ENCODE data around the gene HECA. TPM values are rescaled to one million over a fixed set of nuclear protein-coding genes. Genes with fewer than 3 reads are reported as not detected.

The HECA gene
- total RNA-seq, 1 experiment from 2014 or later: 11.6 TPM

DNA sequence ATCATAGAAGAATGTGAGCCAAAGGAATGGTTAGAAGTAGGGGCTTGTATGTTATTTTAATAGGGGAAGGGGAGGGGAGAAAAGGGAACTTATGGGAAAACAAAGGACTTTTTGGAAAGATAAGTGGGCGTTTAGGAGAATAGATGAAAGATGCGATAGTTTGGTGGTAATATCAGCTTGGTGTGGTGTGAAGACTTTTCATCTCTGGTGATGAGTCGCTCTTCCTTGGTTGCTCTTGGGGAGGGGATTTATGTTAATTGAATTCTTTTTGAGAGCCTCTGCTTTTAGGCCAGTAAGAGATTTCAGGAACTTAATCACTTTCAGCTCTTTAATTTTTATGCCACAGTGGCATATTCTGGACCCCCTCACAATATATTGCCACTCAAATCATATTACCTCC lies 10.8 kb downstream of the HECA start:
- no TSS peak for BruUV-seq (replicated peaks)
- 0 out of 2 replicates have a peak, but pooled peaks cover 3% of the 10 kb centered on the region for H3K9me3 ChIP-seq (ENCODE audit: insufficient read depth, low read depth)
- CTCF ChIA-PET: no interaction called here
- H3K4me2 ChIP-seq: no peak overlapping the region
- no peak for DNase-seq
- no peaks in the 10 kb centered on the region for H3K27me3 ChIP-seq (ENCODE audit: insufficient read depth, low read depth)
- TF ChIP-seq CTCF (conservative IDR thresholded peaks at IDR 0.05) (no peak), EZH2 (IDR thresholded peaks at IDR 0.05; ENCODE audit: low read depth) (no peak)
- H3K27ac ChIP-seq: no peak overlapping the region
- H4K20me1 ChIP-seq (ENCODE audit: insufficient read depth): 0 out of 2 replicates have a peak, but pooled peaks cover 6% of the 10 kb centered on the region
- H3K4me1 ChIP-seq (replicated peaks; ENCODE audit: insufficient read depth): no peaks in the 10 kb centered on the region
- intact Hi-C loops (cut with micrococcal nuclease; ENCODE audit: unreplicated experiment): no loop called here
- no peaks in the 10 kb centered on the region for H3K79me2 ChIP-seq (ENCODE audit: low read depth)
- no peaks in the 10 kb centered on the region for H3K36me3 ChIP-seq (ENCODE audit: low read depth)
- no peaks in the 10 kb centered on the region for H3F3A ChIP-seq (ENCODE audit: insufficient read depth, low read depth)
- H3K4me3 ChIP-seq: no peak overlapping the region
- POLR2A ChIA-PET (ENCODE audit: unreplicated experiment): no interaction called here
- no peaks in the 10 kb centered on the region for H3K9me2 ChIP-seq (ENCODE audit: insufficient read depth)
- H2AFZ ChIP-seq: no peak overlapping the region

GRCh38 chr6:139146317-139146726 lies 11.4 kb downstream of the HECA start:
- intact Hi-C loops (cut with micrococcal nuclease; ENCODE audit: unreplicated experiment): no loop called here
- H2AFZ ChIP-seq: no peak overlapping the region
- DNase-seq: no peak
- H3K9me2 ChIP-seq (ENCODE audit: insufficient read depth): no peaks in the 10 kb centered on the region
- no peak overlapping the region for H3K4me3 ChIP-seq
- no peak overlapping the region for H3K27ac ChIP-seq
- ChIA-PET CTCF (no interaction called here), POLR2A (ENCODE audit: unreplicated experiment) (no interaction called here)
- no peak overlapping the region for H3K4me2 ChIP-seq
- TF ChIP-seq CTCF (conservative IDR thresholded peaks at IDR 0.05) (no peak), EZH2 (IDR thresholded peaks at IDR 0.05; ENCODE audit: low read depth) (no peak)
- H3K4me1 ChIP-seq (replicated peaks; ENCODE audit: insufficient read depth): no peaks in the 10 kb centered on the region
- H3F3A ChIP-seq (ENCODE audit: insufficient read depth, low read depth): no peaks in the 10 kb centered on the region
- H3K36me3 ChIP-seq (ENCODE audit: low read depth): no peaks in the 10 kb centered on the region
- 0 out of 2 replicates have a peak, but pooled peaks cover 6% of the 10 kb centered on the region for H4K20me1 ChIP-seq (ENCODE audit: insufficient read depth)
- no TSS peak for BruUV-seq (replicated peaks)
- no peaks in the 10 kb centered on the region for H3K27me3 ChIP-seq (ENCODE audit: insufficient read depth, low read depth)
- 0 out of 2 replicates have a peak, but pooled peaks cover under 1% of the 10 kb centered on the region for H3K9me3 ChIP-seq (ENCODE audit: insufficient read depth, low read depth)
- no peaks in the 10 kb centered on the region for H3K79me2 ChIP-seq (ENCODE audit: low read depth)

DNA sequence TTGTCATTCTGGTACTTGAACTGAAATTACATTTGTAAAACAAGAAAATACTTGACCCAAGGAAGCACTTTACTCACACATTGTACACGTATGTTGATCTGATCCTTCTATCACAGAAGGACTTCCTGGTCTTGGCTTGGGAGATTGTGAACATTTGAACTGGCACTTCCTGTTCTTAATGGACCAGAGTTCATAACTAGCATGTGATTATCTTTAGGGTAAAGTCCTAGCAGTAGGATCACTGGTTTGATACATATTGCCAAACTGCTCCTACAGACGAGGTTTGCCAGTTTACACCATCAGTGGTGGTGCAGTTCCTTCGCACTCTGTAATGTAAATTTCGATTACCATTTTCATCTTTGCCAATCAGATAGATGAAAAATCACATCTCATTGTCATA lies 12.7 kb downstream of the HECA start:
- intact Hi-C loops (cut with micrococcal nuclease; ENCODE audit: unreplicated experiment): no loop called here
- POLR2A ChIA-PET (ENCODE audit: unreplicated experiment): no interaction called here
- H3K79me2 ChIP-seq (ENCODE audit: low read depth): peaks cover 7% of the 10 kb centered on the region; the same call in 1 of the 2 replicates

More for the DNA sequence above, 12.7 kb downstream of the HECA start:
- H3K9me2 ChIP-seq (ENCODE audit: insufficient read depth): no peaks in the 10 kb centered on the region
- H3F3A ChIP-seq (ENCODE audit: insufficient read depth, low read depth): no peaks in the 10 kb centered on the region
- H2AFZ ChIP-seq: no peak overlapping the region
- CTCF ChIA-PET: no interaction called here
- BruUV-seq (replicated peaks): no TSS peak
- no peaks in the 10 kb centered on the region for H3K36me3 ChIP-seq (ENCODE audit: low read depth)
- no peak overlapping the region for H3K4me3 ChIP-seq
- H4K20me1 ChIP-seq (ENCODE audit: insufficient read depth): peaks cover 6% of the 10 kb centered on the region; the same call in 1 of the 2 replicates
- H3K4me2 ChIP-seq: no peak overlapping the region
- H3K27ac ChIP-seq: no peak overlapping the region
- H3K27me3 ChIP-seq (ENCODE audit: insufficient read depth, low read depth): no peaks in the 10 kb centered on the region
- no peaks in the 10 kb centered on the region for H3K4me1 ChIP-seq (replicated peaks; ENCODE audit: insufficient read depth)
- H3K9me3 ChIP-seq (ENCODE audit: insufficient read depth, low read depth): no peaks in the 10 kb centered on the region
- TF ChIP-seq CTCF (conservative IDR thresholded peaks at IDR 0.05) (no peak), EZH2 (IDR thresholded peaks at IDR 0.05; ENCODE audit: low read depth) (no peak)
- DNase-seq: no peak

Measured in PC-9 (cell line).